SK-N-SH treated with all-trans-retinoic acid at 6 μM for 48 hours (cell line): ENCODE measurements around the gene CDT1.

ENCODE experiments used
- ARNTL ChIP-seq: fragments of 450-650 bp; formaldehyde crosslinking; IDR thresholded peaks from 2 replicates; pipeline ENCODE4 v1.5.0; 2020; ENCODE audit warnings: low read depth, mild to moderate bottlenecking, moderate library complexity, borderline replicate concordance
- BACH2 ChIP-seq: fragments of 250-450 bp; sonication (Bioruptor Pico); IDR thresholded peaks from 2 replicates; pipeline ENCODE4 v1.9.0; 2021; ENCODE audit warnings: mild to moderate bottlenecking, borderline replicate concordance
- CREB5 ChIP-seq: fragments of 250-450 bp; sonication (Bioruptor Pico); IDR thresholded peaks from 2 replicates; pipeline ENCODE4 v1.5.1; 2020; ENCODE audit warnings: low read depth, mild to moderate bottlenecking, moderate library complexity
- CSDC2 ChIP-seq: fragments of 250-450 bp; sonication (Bioruptor Pico); IDR thresholded peaks from 2 replicates; pipeline ENCODE4 v1.5.0; 2020; ENCODE audit warnings: mild to moderate bottlenecking, moderate library complexity
- GLIS3 ChIP-seq: fragments of 250-450 bp; sonication (Bioruptor Pico); IDR thresholded peaks from 2 replicates; pipeline ENCODE4 v1.5.0; 2020; ENCODE audit warnings: mild to moderate bottlenecking, moderate library complexity
- ISL1 ChIP-seq: fragments of 250-450 bp; sonication (Bioruptor Pico); IDR thresholded peaks from 2 replicates; pipeline ENCODE4 v2.1.2; 2022; ENCODE audit warnings: mild to moderate bottlenecking, moderate library complexity
- PATZ1 ChIP-seq: fragments of 250-450 bp; sonication (Bioruptor Pico); IDR thresholded peaks from 2 replicates; pipeline ENCODE4 v1.8.0; 2020; ENCODE audit warnings: mild to moderate bottlenecking, moderate library complexity, borderline replicate concordance
- RARB ChIP-seq: fragments of 250-450 bp; sonication (Bioruptor Pico); IDR thresholded peaks from 2 replicates; pipeline ENCODE4 v1.8.0; 2021; ENCODE audit warnings: mild to moderate bottlenecking, moderate library complexity
- SNAI2 ChIP-seq: fragments of 250-450 bp; sonication (Bioruptor Pico); IDR thresholded peaks from 2 replicates; pipeline ENCODE4 v1.5.0; 2020; ENCODE audit warnings: mild to moderate bottlenecking, moderate library complexity
- TOX ChIP-seq: fragments of 250-450 bp; sonication (Bioruptor Pico); IDR thresholded peaks from 2 replicates; pipeline ENCODE4 v1.8.0; 2021; ENCODE audit warnings: mild to moderate bottlenecking, moderate library complexity, borderline replicate concordance
- ZC3H10 ChIP-seq: fragments of 250-450 bp; sonication (Bioruptor Pico); IDR thresholded peaks from 2 replicates; pipeline ENCODE4 v1.5.1; 2021; ENCODE audit warnings: mild to moderate bottlenecking, moderate library complexity
- ZFP3 ChIP-seq: fragments of 250-450 bp; sonication (Bioruptor Pico); IDR thresholded peaks from 2 replicates; pipeline ENCODE4 v1.5.0; 2020; ENCODE audit warnings: mild to moderate bottlenecking, moderate library complexity
- ZFP30 ChIP-seq: fragments of 450-650 bp; formaldehyde crosslinking; IDR thresholded peaks from 2 replicates; pipeline ENCODE4 v1.5.0; 2022; ENCODE audit warnings: mild to moderate bottlenecking, moderate library complexity
- ZNF565 ChIP-seq: fragments of 450-650 bp; formaldehyde crosslinking; conservative IDR thresholded peaks from 2 replicates; pipeline ENCODE4 v1.5.0; 2020; ENCODE audit warnings: low read depth, mild to moderate bottlenecking, moderate library complexity

GRCh38 chr16:88831838-88832237, 28.2 kb downstream of the CDT1 start:
- TF ChIP-seq ZNF565 (CRISPR knock-in tag) (no peak), CSDC2 (no peak), TOX (CRISPR knock-in tag) (no peak), ZC3H10 (CRISPR knock-in tag) (no peak), ZFP30 (CRISPR knock-in tag) (no peak), SNAI2 (CRISPR knock-in tag) (no peak), RARB (CRISPR knock-in tag) (no peak), PATZ1 (CRISPR knock-in tag) (no peak), ARNTL (CRISPR knock-in tag) (no peak), BACH2 (CRISPR knock-in tag) (no peak), CREB5 (no peak), ISL1 (no peak), GLIS3 (CRISPR knock-in tag) (no peak), ZFP3 (no peak)
